Uterus (tissue), 2 donors: ENCODE data around the gene NPAS1.

ENCODE experiments used
- CTCF ChIP-seq, 4 experiments: fragments of 200-600 bp in 2 of 4; fragments of 450-650 bp in 2 of 4; sonication (generic) in 2 of 4; IDR thresholded peaks; one replicate each; pipeline ENCODE4 v1.5.1; 2016 to 2019; ENCODE audit warnings: antibody characterized with exemption in 4 of 4, mild to moderate bottlenecking in 2 of 4, moderate library complexity in 1 of 4
- POLR2A ChIP-seq, 2 donors: fragments of 450-650 bp; IDR thresholded peaks; one replicate each; pipeline ENCODE4 v1.6.1; 2016; ENCODE audit warnings: antibody characterized with exemption in 2 of 2, mild to moderate bottlenecking in 1 of 2, moderate library complexity in 1 of 2

DNA sequence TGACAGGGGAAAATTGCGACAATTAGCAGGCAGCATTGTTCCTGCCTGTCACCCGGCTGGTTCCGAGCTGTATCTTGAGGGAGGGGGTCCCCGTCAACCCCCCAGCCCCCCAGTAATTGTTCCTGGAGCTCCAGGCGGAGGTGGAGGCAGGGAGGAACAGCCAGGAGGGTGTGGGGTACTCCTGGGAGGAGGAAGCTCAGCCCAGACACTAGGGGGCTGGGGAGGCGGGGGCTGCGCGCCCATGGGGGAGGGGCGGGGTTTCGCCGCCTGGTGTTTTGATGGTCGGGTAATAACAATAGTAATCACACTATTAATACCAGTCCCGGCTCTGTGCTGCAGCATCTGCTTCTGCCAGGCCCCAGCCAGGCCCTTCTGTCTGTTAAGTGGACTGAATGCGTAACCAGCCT lies 8.6 kb downstream of the NPAS1 start:
- TF ChIP-seq CTCF (IDR thresholded peaks at IDR 0.05) (no peak), POLR2A (IDR thresholded peaks at IDR 0.05) (no peak)
